ENCODE measurements around the gene PDS5A. TPM values are rescaled to one million over a fixed set of nuclear protein-coding genes. Genes with fewer than 3 reads are reported as not detected.
A peak's percentile ranks its signal among the peaks of the same experiment; 100 is the strongest.
"Not testable (repeated sequence)": the region's sequence is repeated elsewhere in the genome, so short reads cannot be mapped to it uniquely, and the experiment has no call there.

The PDS5A gene
- total RNA-seq, 1 donor from 2014 or later = 53.3 TPM

GRCh38 chr4:39947417-39947816 is 30.3 kb downstream of the PDS5A start:
- TF ChIP-seq CTCF (IDR thresholded peaks at IDR 0.05) = no peak
- Mint-ChIP-seq H3K4me1 (ENCODE audit: low read depth) (peaks cover 42% of the 10 kb centered on the region), H3K27me3 (ENCODE audit: low read depth) (no peaks in the 10 kb centered on the region), H3K27ac (ENCODE audit: unreplicated experiment) (peak overlapping the region; percentile 69), H3K4me3 (ENCODE audit: unreplicated experiment) (no peak overlapping the region), H3K9me3 (ENCODE audit: low read depth) (no peaks in the 10 kb centered on the region), H3K36me3 (ENCODE audit: low read depth) (no peaks in the 10 kb centered on the region)
- DNase-seq (ENCODE audit: low spot score) = no peak

DNA sequence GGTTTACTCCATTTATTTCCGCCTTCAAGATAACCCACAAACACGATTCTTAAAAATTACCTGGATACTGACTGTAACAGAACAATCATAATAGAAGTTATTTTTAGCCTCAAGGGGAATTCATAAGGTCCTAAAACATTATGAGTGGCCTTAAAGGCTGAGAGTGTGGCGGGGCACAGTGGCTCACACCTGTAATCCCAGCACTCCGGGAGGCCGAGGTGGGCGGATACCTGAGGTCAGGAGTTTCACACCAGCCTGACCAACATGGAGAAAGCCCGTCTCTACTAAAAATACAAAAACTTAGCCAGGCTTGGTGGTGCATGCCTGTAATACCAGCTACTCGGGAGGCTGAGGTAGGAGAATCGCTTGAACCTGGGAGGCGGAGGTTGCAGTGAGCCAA is 33.5 kb downstream of the PDS5A start:
- H3K36me3 Mint-ChIP-seq (ENCODE audit: low read depth); H3K4me3 Mint-ChIP-seq (ENCODE audit: unreplicated experiment); H3K27me3 Mint-ChIP-seq (ENCODE audit: low read depth); DNase-seq (ENCODE audit: low spot score); H3K9me3 Mint-ChIP-seq (ENCODE audit: low read depth); H3K27ac Mint-ChIP-seq (ENCODE audit: unreplicated experiment): not testable (repeated sequence)
- H3K4me1 Mint-ChIP-seq (ENCODE audit: low read depth) = peaks cover 44% of the 10 kb centered on the region

GRCh38 chr4:39942507-39942906 is 35.2 kb downstream of the PDS5A start:
- H3K4me1 Mint-ChIP-seq (ENCODE audit: low read depth) = peaks cover 40% of the 10 kb centered on the region
- no peaks in the 10 kb centered on the region for H3K36me3 Mint-ChIP-seq (ENCODE audit: low read depth)
- DNase-seq (ENCODE audit: low spot score) = no peak
- H3K27me3 Mint-ChIP-seq (ENCODE audit: low read depth) = no peaks in the 10 kb centered on the region
- H3K27ac Mint-ChIP-seq (ENCODE audit: unreplicated experiment) = no peak overlapping the region
- no peak for TF ChIP-seq CTCF (IDR thresholded peaks at IDR 0.05)
- no peaks in the 10 kb centered on the region for H3K9me3 Mint-ChIP-seq (ENCODE audit: low read depth)
- no peak overlapping the region for H3K4me3 Mint-ChIP-seq (ENCODE audit: unreplicated experiment)

DNA sequence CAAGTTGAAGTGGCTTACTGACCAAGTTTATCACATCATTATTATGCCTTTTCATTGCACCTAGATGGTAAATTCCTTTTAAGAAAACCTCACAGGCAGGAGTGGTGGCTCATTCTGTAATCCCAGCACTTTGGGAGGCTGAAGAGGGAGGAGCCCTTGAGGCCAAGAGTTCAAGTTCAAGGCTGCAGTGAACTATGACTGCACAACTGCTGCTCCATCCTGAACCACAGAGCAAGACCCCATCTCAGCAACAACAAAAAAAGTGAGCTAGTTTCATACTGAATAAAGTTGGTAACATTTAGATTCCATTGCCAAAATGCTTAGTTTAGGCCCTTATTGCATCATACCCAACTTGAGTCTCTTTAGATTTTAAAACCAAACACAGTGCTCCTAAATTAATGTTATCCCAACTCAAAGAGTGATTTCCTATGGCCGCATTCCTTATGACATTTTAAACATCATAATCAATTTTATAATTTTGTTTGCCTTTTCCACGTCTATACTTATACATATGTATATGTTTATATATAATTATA is 36.0 kb downstream of the PDS5A start:
- DNase-seq (ENCODE audit: low spot score) = no peak
- no peak for TF ChIP-seq CTCF (IDR thresholded peaks at IDR 0.05)
- Mint-ChIP-seq H3K4me3 (ENCODE audit: unreplicated experiment) (no peak overlapping the region), H3K4me1 (ENCODE audit: low read depth) (peaks cover 39% of the 10 kb centered on the region), H3K9me3 (ENCODE audit: low read depth) (no peaks in the 10 kb centered on the region), H3K36me3 (ENCODE audit: low read depth) (no peaks in the 10 kb centered on the region), H3K27me3 (ENCODE audit: low read depth) (no peaks in the 10 kb centered on the region), H3K27ac (ENCODE audit: unreplicated experiment) (no peak overlapping the region)

DNA sequence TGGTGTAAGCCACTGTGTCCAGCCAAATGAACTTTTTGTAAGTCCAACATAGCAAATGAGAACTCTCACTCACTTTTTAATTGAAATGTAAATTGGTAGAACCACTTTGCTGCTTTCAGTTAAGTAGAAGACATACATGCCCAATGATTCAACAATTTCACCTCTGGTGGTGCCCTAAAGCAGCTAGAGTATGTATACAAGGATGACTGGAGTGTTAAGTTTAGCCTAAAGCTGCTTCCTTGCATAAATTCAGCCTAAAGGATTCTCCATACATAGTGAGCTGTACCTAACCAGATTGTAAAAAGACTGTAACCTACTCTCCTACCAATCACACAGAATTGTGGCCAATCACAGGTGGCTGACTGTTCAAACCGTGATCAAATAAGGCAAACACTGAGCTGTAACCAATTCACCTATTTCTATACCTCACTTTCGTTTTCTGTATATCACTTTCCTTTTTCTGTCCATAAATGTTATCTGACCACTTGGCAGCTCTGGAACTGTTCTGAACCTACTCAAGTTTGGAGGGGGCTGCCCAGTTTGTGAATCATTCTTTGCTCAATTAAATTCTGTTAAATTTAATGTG is 39.9 kb downstream of the PDS5A start:
- Mint-ChIP-seq H3K36me3 (ENCODE audit: low read depth) (no peaks in the 10 kb centered on the region), H3K9me3 (ENCODE audit: low read depth) (no peaks in the 10 kb centered on the region), H3K27ac (ENCODE audit: unreplicated experiment) (no peak overlapping the region), H3K4me3 (ENCODE audit: unreplicated experiment) (no peak overlapping the region), H3K4me1 (ENCODE audit: low read depth) (peaks cover 62% of the 10 kb centered on the region), H3K27me3 (ENCODE audit: low read depth) (no peaks in the 10 kb centered on the region)
- DNase-seq (ENCODE audit: low spot score) = no peak
- TF ChIP-seq CTCF (IDR thresholded peaks at IDR 0.05) = no peak
